ENCODE measurements around the gene PHF21B.
"Not testable (repeated sequence)": the region's sequence is repeated elsewhere in the genome, so short reads cannot be mapped to it uniquely, and the experiment has no call there.

PHF21B gene

DNA sequence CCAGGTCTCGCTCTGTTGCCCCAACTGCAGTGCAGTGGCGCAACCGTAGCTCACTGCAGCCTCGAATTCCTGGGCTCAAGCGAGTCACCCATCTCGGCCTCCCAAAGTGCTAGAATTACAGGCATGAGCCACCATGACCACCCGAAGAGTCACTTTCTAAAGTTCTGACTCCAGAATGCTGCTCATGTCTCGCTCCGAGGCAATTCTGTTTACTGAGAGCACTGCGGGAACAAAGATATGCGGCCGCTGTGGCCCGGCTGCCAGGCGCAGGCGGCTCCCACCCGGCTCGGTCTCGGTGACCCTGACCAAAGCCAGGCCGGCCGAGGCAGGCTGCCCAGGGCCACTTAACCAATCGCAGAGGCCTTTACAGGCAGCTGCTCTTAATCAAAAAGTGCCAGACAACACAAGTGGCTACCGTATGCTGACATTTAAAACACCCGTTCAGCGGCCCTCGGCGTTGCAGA is 78.7 kb downstream of the PHF21B start:
- no peak for DNase-seq

GRCh38 chr22:44930711-44931035 is 79.1 kb downstream of the PHF21B start:
- DNase-seq: no peak

DNA sequence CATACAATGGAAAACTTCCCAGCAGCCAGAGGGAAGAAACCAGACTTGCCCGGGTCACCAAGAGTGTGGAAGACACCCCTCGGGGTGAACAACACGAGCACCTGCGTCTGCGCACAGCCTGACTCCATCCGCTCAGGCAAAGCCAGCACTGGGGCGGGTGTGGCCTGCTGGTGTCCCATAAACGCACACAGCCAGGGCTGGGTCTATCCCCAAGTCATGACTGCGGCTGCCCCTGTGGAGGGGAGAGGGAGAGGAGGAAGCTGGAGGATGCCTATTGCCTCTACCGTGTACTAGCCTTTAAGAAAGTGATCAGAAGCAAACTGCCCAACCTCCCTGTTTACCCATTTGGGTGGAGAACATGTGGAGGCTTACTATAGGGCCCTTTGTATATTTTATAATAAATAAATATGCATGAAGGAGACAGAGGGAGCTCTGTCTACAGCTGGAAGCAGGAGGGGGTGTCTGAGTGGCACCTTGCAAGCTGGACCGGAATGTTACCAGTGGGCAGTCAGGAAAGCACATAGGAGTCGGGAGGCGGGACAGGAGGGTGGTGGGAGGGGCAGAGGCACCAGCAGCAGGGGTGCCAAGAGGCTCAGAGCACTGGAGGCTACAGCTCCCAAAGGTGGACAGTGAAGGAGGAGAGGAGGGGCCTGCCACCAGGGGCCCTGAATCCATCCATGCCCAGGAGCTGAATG is 79.6 kb downstream of the PHF21B start:
- no peak for DNase-seq

DNA sequence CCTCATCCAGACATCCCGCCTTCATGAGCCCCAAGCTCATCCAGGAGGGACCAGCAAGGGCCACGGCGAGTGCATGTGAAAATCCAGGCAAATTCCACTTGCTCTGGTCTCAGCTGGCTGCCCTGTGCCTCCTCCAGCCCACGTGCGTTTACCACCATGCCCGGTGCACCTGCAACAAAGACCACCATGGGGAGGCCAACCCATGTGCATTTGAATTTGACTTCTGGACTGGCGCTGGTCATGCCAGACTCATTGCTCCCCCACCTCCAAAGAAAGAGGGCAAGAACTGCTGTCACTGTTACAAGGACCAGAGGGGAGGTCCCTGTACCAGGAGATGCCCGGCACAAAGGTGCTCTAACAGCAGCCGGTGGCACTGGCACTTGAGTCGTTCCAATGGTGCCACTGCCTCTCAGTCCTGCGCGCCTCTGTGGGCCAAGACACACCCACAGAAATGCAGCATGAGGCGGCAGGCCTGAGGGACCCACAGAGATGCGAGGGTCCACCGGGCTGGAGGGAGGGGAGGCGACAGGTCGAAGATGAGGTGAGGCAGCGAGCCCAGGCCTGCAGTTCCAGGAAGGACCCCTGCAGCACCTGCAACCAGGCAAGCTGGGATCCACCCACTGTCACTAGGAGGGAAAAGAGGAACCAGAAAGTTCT is 80.3 kb downstream of the PHF21B start:
- no peak for DNase-seq

DNA sequence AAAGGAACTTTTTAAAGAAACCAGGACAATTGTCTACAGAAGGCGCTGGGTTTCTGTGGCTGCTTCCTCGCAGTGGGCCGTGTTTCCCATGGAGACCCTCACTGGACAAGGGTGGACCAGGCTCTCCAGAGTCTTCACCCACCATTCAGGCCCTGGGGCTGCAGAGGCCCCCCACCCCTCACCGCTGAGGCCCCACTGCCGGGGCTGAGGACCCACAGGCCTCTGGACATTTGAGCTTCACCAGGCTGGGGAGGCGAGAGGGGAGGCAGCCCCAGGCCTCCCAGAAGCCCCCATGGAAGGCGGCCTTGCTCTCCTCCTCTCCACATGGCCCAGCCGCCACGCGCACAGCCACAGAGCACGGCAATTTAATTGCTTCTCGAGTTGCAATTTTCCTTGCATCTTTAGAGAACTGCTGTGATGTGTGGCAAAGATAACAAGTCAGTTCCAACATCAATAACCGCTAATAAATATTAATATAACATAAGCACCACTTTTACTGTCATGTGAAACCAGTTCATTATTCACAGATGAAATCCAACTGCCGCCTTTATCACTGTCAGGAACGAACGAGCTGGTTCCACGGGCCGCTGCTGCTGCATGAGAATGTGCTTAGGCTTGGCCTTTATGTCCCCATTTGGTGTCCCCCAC is 81.0 kb downstream of the PHF21B start:
- DNase-seq: no peak

DNA sequence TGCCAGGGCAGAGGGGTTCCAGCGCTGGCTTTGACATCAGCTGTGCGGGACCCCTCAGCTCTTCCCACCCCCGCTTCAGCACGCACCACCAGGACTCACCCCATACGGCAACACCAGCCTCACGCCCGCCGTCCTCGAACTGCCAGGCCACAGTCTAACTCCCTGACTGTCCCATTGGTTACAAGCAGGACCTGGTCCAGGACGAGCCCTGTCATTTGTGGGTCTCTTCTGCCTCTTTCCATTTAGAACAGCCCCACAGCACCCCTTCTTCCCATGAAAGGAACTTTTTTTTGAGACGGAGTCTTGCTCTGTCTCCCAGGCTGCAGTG is 81.7 kb downstream of the PHF21B start:
- DNase-seq: no peak

- DNase-seq: no peak
These were observed 82.2 kb downstream of the PHF21B start for GRCh38 chr22:44927463-44928135.

DNA sequence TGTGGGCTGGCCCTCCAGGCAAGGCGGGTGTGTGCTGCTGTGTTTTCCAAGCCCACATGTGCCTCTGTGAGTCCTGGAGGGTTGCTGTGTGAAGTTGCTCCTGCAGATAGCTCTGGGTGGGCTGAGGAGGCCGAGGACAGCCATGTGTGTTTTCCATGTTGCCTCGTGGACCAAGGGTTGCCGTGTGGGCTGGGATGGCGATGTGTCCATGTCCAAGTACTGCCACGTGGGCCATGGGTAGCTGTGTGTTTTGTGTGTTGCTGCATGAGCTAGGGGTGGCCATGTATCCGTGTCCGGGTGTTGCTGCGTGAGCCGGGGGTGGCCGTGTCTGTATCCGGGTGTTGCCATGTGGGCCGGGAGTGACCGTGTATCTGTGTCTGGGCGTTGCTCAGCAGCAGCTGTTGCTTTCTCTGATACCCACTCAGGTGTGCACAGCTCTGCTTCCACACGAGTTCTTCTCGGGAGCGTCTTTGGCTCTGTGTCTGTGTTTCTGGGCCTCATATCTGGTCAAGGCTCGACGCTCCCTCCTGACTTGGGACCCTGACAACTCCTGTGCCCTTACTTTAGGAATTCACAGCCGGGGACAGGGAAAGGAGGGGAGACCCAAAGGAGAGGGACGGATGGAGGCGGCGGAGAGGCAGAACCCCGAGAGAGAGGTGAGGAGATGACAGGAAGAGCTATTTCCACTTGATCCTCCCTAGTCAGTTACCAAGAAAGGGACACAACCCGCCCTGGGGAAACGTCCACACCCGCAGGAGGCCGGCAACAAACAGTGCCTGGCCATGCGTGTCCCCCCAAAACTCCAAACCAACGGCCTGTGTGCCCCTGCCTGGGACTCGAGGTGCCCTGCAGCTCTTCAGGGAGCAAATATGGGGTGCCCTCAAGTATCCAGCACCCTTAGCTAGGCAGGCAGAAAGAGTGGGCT is 83.1 kb downstream of the PHF21B start:
- no peak for DNase-seq

- no peak for DNase-seq
These were observed 83.7 kb downstream of the PHF21B start for GRCh38 chr22:44926124-44926475.

GRCh38 chr22:44925465-44926123 is 84.2 kb downstream of the PHF21B start:
- no peak for DNase-seq

- no peak for DNase-seq
These were observed 85.1 kb downstream of the PHF21B start for GRCh38 chr22:44924710-44925109.

GRCh38 chr22:44924098-44924497 is 85.7 kb downstream of the PHF21B start:
- no peak for DNase-seq

DNA sequence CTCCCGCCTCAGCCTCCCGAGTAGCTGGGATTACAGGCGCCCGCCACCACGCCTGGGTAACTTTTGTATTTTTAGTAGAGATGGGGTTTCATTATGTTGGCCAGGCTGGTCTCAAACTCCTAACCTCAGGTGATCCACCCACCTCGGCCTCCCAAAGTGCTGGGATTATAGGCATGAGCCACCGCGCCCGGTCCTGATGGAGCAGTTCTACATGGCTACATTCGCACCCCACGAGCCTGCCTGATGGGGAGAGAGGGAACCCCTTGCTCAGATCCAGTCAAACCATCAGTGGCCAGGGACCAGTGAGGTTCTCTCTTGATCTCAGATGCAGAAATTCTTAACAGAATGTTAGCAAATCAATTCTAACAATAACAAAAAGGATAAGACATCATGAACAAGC is 88.0 kb downstream of the PHF21B start:
- not testable (repeated sequence) for DNase-seq

GRCh38 chr22:44920183-44920582 is 89.6 kb downstream of the PHF21B start:
- DNase-seq: no peak

DNA sequence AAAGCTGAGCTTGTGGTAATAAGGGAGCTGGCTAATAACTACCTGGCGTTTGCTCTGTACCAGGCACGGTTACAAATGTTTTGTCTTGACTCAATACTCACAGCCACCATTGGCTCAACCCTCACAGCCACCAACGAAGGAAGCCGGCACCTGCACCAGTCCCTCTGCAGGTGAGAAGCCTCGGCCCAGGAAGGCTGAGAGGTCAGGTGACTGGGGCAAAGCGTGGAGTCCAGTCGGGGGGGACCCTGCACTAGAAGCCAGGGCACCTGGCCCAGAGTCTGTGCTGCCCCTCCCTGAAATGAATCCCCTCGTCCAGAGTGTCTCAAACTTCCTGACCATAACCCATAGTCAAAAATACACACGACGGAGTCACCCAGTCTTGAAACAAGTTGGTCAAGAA is 90.1 kb downstream of the PHF21B start:
- DNase-seq: no peak

DNA sequence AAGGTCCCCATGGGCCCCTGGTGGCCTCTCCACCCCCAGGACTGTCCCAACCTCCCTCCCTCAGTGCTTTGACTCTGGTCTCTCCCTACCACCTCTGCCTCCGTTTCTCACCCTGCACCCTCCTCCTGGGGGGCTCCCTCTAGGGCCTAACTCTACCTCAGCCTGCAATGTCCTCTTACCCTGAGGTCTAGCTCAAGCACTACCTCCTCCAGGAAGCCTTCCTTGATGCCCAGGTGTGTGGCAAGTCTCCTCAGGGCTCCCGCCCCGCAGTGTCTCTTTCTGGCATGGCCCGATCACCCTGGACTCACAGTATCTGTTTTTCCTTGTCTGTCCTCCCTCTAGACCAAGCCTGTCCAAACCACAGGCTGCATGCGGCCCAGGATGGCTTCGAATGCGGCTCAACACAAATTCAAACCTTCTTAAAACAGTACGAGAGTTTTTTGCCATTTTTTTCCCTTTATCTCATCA is 90.8 kb downstream of the PHF21B start:
- DNase-seq: no peak

GRCh38 chr22:44918166-44918924 is 91.5 kb downstream of the PHF21B start:
- no peak for DNase-seq

DNA sequence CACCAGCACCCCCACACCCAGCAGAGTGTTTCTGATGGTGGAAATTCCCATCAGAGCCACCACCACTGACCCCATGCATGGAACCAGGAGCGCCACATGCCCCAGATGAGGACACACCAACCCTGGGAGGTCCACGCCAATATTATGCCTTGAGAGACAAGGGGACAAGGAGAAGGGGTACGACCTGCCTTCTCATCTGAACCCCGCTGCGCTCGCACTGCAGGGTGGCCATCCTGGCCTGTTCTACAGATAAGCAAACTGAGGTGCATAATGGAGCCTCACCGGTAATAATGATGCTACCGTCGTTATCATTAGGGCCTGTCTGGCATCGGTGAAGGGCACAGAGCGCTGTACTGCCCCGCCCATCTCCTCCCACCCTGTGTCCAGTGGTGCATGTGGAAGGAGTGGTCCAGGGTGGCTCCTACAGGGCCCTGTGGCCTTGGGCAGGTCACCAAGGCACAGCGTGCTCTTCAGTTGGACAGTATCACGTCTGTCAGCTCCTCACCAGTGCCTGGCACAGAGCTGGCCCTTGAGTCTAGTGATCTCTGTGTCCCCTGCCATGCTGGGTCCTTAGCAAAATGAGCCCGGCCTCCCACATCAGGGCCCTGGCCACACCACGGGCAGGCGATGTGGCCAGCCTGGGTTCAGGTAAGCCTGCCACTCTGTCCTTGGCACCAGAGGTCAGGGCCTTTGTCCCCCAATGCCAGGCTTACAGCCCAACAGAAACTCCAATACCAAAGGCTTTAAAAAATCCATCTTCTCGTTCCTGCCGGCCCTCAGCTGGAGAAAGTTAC is 92.2 kb downstream of the PHF21B start:
- no peak for DNase-seq

DNA sequence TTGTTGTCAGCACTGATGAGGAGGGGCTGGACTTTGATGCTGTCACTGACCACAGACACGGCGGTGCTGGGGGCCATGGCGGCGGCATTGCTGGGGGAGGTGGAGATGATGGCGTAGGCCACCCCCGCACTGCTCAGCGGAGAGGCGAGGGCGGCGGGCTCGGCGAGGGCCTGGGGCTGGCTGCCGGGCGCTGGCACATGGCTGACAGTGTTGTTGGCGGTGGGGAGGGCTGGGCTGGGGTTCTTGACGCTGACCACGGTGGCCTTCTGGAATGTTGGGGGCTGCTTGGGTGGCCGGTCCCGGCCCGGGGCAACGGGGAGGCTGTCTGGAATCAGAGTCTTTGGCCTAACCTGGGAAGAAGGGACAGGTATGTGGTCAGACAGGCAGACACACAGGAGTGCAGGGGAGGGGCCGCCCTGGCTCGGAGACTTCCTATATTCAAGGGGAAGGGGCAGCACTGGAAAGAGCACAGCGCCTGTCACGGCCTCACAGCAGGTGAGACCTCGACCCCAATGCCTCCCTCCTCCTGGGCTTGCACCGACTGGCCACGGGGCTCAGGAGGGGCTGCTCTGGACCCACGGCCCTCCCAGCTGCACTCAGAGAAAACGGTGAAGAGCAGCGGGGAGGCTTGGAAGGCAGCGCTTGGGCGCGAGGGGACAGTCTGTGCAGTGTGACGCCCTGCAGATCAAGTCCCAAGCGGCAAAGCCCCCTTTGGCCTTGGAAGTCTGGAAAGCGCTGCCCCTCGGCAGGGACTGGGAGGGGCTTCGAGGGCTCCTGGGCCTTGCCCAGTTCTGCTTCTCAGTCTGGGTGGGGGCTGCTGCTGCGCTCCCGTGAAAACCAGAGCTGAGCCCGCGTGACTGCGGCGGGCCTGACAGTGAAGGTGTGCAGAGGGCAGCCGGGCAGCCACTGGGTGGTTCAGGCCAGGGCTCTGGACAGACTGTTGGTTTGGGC is 93.2 kb downstream of the PHF21B start:
- DNase-seq: no peak
